SK-N-SH treated with all-trans-retinoic acid at 6 μM for 48 hours (cell line): ENCODE results near the gene CEP350.

ENCODE experiments used
- ARNTL ChIP-seq: fragments of 450-650 bp; formaldehyde crosslinking; IDR thresholded peaks from 2 replicates; pipeline ENCODE4 v1.5.0; 2020; ENCODE audit warnings: low read depth, mild to moderate bottlenecking, moderate library complexity, borderline replicate concordance
- BACH2 ChIP-seq: fragments of 250-450 bp; sonication (Bioruptor Pico); IDR thresholded peaks from 2 replicates; pipeline ENCODE4 v1.9.0; 2021; ENCODE audit warnings: mild to moderate bottlenecking, borderline replicate concordance
- CREB5 ChIP-seq: fragments of 250-450 bp; sonication (Bioruptor Pico); IDR thresholded peaks from 2 replicates; pipeline ENCODE4 v1.5.1; 2020; ENCODE audit warnings: low read depth, mild to moderate bottlenecking, moderate library complexity
- CSRNP3 ChIP-seq: fragments of 250-450 bp; sonication (Bioruptor Pico); IDR thresholded peaks from 2 replicates; pipeline ENCODE4 v1.5.1; 2021; ENCODE audit warnings: mild to moderate bottlenecking, moderate library complexity
- GLIS3 ChIP-seq: fragments of 250-450 bp; sonication (Bioruptor Pico); IDR thresholded peaks from 2 replicates; pipeline ENCODE4 v1.5.0; 2020; ENCODE audit warnings: mild to moderate bottlenecking, moderate library complexity
- ISL1 ChIP-seq: fragments of 250-450 bp; sonication (Bioruptor Pico); IDR thresholded peaks from 2 replicates; pipeline ENCODE4 v2.1.2; 2022; ENCODE audit warnings: mild to moderate bottlenecking, moderate library complexity
- PATZ1 ChIP-seq: fragments of 250-450 bp; sonication (Bioruptor Pico); IDR thresholded peaks from 2 replicates; pipeline ENCODE4 v1.8.0; 2020; ENCODE audit warnings: mild to moderate bottlenecking, moderate library complexity, borderline replicate concordance
- TOX ChIP-seq: fragments of 250-450 bp; sonication (Bioruptor Pico); IDR thresholded peaks from 2 replicates; pipeline ENCODE4 v1.8.0; 2021; ENCODE audit warnings: mild to moderate bottlenecking, moderate library complexity, borderline replicate concordance
- TSHZ2 ChIP-seq: fragments of 250-450 bp; sonication (Bioruptor Pico); IDR thresholded peaks from 2 replicates; pipeline ENCODE4 v1.5.0; 2020; ENCODE audit warnings: mild to moderate bottlenecking, moderate library complexity
- ZC3H10 ChIP-seq: fragments of 250-450 bp; sonication (Bioruptor Pico); IDR thresholded peaks from 2 replicates; pipeline ENCODE4 v1.5.1; 2021; ENCODE audit warnings: mild to moderate bottlenecking, moderate library complexity
- ZFP3 ChIP-seq: fragments of 250-450 bp; sonication (Bioruptor Pico); IDR thresholded peaks from 2 replicates; pipeline ENCODE4 v1.5.0; 2020; ENCODE audit warnings: mild to moderate bottlenecking, moderate library complexity
- ZFP30 ChIP-seq: fragments of 450-650 bp; formaldehyde crosslinking; IDR thresholded peaks from 2 replicates; pipeline ENCODE4 v1.5.0; 2022; ENCODE audit warnings: mild to moderate bottlenecking, moderate library complexity

GRCh38 chr1:179937668-179938254 lies 16.8 kb upstream of the CEP350 start:
- TF ChIP-seq TOX (CRISPR knock-in tag) = peak; percentile 70; the same call in 1 of the 2 replicates
- no peak for TF ChIP-seq ZFP3
- no peak for TF ChIP-seq PATZ1
- TF ChIP-seq TSHZ2 (CRISPR knock-in tag) = no peak
- no peak for TF ChIP-seq ZFP30 (CRISPR knock-in tag)
- TF ChIP-seq BACH2 = no peak
- no peak for TF ChIP-seq CSRNP3
- 0 out of 2 replicates have a peak, but pooled peaks have one; percentile 38 for TF ChIP-seq ZC3H10
- TF ChIP-seq CREB5 (CRISPR knock-in tag) = no peak
- TF ChIP-seq ARNTL = no peak
- TF ChIP-seq GLIS3 (CRISPR knock-in tag) = no peak
- peak; percentile 78 for TF ChIP-seq ISL1 (CRISPR knock-in tag)
